GM21717 (cell line): ENCODE measurements around the gene USP5.
"Not testable (repeated sequence)": the region's sequence is repeated elsewhere in the genome, so short reads cannot be mapped to it uniquely, and the experiment has no call there.

ENCODE experiments used
- ATAC-seq: cut with Tn5 transposase; IDR thresholded peaks from one replicate; pipeline ENCODE4 v1.9.1; 2021; ENCODE audit warnings: mild to moderate bottlenecking, moderate library complexity; ENCODE audit not compliant: unreplicated experiment

USP5 gene

DNA sequence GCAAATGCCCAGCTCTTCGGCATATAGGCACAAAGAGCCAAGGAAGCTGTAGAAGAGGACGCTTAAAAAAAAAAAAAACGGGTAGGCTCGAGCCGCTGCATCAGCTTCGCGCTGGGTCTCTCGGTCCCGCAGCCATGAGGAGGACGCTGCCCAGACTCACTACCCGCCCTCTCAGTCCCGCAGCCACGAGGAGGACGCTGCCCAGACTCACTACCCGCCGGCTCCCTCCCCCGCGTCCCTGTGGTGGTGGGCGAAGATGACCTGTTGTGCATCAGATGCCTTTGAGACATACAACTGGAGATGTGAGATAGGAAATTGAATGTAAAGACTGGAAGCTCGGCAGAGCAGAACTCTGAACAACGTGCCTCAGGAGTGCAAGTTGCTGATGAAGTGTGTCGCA lies 32.6 kb downstream of the USP5 start:
- ATAC-seq, result no peak

DNA sequence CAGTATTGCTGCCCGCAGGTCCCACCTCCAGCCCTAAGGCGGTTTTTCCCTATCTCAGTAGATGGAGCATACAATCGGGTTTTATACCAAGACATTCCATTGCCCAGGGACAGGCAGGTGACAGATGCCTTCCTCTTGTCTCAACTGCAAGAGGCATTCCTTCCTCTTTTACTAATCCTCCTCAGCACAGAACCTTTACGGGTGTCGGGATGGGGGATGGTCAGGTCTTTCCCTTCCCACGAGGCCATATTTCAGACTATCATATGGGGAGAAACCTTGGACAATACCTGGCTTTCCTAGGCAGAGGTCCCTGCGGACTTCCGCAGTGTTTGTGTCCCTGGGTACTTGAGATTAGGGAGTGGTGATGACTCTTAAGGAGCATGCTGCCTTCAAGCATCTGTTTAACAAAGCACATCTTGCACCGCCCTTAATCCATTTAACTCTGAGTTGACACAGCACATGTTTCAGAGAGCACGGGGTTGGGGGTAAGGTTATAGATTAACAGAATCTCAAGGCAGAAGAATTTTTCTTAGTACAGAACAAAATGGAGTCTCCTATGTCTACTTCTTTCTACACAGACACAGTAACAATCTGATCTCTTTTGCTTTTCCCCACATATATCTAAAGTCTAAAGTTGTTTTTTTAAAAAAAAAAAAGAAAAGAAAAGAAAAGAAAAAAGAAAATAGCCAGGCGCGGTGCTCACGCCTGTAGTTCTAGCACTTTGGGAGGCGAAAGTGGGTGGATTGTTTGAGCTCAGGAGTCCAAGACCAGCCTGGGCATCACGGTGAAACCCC lies 34.5 kb downstream of the USP5 start:
- not testable (repeated sequence) for ATAC-seq

DNA sequence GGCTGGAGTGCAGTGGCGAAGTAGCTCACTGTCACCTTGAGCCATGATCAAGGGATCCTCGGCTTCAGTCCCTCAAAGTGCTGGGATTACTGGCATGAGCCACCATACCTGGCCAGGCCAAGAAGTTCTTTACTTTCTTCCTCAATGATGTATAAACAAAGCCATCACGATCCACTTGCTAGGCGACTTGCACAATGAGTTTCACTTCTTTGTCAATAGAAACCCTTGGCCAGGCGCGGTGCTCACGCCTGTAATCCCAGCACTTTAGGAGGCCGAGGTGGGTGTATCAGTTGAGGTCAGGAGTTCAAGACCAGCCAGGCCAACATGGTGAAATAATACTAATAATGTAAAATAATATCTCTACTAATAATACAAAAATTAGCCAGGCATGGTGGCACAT lies 35.5 kb downstream of the USP5 start:
- no peak for ATAC-seq

DNA sequence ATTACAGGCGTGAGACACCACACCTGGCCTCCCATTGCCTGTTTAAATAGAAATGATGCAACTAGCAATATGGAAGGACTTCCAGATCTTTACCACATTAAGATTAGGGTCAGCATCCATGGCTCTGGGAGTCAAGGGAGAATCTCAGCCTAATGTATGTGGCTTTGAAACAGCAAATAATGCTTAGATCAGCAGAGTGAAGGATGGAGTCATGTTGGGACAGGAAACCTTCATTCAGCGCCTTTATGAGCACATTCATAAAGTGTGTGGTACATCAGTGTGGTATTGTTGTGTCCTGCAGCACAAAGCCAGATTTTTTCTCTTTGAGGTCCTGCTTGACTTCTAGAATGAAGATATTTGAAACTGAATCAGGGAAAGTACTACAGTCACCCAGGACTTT lies 36.4 kb downstream of the USP5 start:
- no peak for ATAC-seq

DNA sequence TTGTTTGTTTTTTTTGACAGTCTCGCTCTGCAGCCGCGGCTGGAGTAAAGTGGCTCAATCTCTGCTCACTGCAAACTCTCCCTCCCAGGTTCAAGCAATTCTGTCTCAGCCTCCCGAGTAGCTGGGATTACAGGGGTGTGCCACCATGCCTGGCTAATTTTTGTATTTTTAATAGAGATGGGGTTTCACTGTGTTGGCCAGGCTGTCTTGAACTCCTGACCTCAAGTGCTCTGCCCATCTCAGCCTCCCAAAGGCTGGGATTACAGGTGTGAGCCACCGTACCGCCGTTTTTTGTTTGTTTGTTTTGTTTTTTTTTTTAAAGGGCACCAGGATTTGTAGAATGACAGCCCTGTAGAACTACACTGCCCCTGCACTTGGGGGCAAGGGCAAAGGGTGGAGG lies 36.8 kb downstream of the USP5 start:
- ATAC-seq, result not testable (repeated sequence)

DNA sequence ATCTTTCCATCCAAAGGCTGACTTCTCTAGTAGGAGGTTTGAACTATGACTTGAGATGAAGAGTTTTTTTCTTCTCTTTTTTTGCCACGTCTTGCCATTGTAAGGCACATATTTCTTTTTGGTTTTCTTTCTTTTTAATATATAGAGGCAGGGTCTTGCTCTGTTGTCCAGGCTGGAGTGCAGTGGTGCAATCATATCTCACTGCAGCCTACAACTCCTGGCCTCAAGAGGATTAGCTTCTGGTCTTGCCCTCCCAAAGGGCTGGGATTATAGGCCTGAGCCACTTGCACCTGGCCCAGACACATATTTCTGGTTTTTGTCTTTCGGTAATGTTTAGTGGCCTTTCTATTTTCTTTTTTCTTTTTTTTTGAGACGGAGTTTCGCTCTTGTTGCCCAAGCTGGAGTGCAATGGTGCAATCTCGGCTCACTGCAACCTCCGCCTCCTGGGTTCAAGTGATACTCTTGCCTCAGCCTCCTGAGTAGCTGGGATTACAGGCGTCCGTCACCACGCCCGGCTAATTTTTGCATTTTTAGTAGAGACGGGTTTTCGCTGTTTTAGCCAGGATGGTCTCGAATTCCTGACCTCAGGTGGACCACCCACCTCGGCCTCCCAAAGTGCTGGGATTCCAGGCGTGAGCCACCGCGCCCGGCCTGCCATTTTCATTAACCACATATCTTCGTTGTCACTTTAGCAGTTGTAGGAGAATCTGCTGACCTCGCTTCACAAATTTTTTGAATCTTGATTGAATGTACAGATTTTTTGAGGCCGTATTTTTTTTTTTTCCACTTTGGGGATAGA lies 38.0 kb downstream of the USP5 start:
- not testable (repeated sequence) for ATAC-seq

DNA sequence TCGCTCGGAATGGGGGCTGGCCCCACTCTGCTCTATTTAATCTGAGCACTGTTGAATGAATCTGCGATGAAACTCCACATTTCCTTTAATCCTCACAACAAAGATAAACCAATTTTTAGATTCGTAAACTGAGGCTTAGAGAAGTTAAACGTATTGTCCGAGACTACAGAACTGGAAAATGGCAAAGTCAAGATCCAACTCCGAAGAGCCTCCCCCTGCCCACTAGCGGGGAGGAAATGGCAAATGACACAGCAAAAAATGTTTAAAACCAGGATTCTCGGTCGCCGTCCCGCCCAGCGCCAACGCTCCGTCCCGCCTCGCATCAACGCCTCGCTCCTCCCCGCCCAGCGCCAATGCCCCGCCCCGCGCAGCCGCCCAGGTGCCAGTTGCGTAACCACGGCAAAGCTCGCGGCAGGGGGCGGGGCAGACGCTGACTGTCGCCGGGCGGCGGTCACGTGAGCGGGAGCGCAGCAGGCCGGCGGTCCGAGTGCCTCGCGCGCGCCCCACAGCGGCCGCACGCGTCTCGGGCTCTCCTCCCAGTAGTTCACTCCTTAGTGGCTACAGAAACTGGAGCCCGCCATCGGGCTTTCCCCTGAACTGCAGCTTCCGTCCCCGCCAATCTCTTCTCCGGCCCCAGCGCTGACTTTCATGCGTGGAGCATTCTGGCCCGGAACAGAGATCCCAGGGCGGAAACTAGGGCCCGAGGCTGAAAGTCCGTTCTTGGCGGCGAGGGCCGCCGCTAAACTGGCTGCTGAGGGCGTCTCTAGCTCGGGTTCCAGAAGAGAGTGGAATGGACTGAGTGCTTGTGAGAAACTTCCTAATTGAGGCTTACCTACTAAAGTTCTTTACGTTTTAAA lies 39.1 kb downstream of the USP5 start:
- ATAC-seq, result peak; percentile 86

DNA sequence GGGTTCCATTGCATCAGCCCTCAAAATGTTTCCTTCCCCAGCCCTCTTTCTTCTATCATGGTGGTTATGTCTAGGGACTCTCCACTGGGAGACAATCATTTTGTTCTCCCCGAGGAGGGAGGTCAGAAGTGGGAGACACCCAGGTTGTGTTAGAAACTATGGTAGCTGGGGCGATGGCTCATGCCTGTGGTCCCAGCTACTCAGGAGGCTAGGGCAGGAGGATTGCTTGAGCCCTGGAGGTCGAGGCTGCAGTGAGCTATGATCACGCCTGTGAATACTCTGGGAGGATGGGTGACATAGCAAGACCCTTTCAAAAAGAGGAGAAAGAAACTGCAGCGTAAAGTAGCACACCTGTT lies 39.7 kb downstream of the USP5 start:
- peak; percentile 14 for ATAC-seq

DNA sequence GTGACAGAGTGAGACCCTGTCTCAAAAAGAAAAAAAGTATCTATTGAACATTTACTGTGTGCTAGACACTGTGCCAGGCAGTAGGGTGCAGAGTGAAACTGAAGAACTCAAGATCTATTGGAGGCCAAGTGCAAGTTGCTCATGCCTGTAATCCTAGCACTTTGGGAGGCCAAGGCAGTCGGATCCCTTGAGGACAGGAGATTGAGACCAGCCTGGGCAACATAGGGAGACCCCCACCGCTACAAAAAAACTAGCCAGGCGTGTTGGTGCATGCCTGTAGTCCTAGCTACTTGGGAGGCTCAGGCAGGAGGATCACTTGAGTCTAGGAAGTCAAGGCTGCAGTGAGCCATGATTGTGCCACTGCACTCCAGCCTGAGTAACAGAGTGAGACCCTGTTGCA lies 40.7 kb downstream of the USP5 start:
- ATAC-seq, result not testable (repeated sequence)

DNA sequence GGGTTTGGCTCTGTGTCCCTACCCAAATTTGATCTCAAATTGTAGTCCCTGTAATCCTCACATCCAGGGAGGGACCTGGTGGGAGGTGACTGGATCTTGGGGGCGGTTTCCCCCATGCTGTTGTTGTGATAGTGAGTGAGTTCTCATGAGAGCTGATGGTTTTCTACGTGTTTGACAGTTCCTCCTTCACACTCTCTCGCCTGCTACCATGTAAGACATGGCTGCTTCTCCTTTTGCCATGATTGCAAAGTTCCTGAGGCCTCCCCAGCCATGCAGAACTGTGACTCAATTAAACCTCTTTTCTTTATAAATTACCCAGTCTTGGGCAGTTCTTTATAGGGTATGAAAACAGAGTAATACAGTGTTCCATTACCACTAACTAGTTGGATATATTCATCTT lies 42.4 kb downstream of the USP5 start:
- no peak for ATAC-seq

DNA sequence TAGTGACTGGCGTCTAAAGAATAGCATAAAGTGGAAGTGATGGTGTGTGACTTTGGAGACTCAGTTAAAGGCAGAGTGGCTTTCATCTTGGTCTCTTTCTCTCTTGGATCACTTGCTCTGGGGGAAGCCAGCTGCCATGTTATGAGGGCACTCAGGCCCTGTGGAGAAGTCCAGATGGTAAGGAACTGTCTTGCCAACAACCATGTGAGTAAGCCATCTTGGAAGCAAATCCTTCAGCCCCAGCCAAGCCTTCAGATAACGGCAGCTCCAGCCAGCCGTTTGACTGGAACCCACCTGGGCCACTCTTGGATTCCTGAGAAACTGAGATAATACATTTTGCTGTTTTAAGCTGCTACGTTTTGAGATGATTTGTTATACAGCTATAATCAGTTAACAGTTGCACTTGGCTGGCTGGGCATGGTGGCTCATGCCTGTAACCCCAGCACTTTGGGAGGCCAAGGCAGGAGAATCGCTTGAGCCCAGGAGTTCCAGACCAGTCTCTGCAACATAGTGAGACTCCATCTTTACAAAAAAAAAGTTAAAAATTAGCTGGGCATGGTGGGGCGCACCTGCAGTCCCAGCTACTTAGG lies 45.0 kb downstream of the USP5 start:
- ATAC-seq, result no peak

DNA sequence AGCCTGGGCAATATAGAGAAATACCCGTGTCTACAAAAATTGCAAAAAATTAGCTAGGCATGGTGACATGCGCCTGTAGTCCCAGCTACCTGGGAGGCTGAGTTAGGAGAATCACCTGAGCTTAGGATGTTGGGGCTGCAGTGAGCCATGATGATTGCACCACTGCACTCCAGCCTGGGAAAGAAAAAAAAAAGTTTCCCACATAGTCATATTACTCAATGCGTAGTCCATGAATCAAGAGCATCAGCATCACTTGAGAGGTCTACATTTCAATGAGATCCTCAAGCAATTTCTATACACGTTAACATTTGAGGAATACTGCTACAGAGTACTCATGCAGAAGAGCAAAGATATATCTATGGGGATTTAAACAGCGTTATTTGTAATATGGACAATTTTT lies 47.5 kb downstream of the USP5 start:
- ATAC-seq, result no peak

DNA sequence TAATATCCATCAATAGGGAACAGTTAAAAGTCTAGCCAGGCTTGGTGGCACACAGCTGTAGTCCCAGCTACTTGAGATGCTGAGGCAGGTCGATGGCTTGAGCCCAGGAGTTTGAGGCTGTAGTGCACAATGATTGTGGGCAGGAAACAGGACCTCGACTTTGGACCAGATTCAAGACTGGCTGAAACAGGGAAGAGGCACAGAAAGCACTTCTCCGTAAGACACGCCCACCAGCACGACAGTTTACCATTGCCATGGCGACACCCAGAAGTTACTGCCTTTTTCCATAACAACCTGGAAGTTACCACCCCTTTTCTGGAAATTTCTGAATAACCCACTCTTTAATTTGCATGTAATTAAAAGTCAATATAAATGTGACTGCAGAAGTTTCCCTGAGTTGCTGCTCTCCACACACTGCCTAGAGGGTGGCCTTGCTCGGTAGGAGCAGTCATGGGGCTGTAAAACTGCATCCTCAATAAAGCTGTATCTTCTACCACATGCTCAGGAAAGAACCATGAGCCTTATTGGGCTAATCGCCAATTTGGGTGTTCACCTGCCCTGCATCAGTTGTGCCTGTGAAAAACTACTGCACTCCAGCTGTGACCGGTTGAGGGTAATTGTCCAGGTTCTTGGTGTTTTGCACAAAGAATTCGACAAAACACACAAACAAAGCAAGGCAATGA lies 48.0 kb downstream of the USP5 start:
- ATAC-seq, result no peak

DNA sequence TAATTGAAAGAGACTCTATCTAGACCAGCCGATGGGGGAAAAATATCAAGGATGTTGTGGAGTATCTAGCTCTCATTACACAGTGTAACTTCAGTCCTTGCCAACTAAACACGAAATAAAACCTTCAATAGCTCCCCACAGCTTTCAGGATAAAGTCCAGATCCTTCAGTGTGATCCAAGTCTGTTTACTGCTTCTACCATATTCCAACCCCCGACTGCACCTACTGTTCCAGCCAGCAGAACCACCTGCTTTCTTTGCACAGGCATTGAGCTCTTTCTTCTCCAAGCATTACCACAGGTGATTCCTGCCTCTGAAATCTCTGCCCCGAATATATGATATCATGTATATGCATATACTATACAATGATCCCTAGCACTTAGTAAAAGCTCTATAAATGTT lies 50.5 kb downstream of the USP5 start:
- ATAC-seq, result no peak

DNA sequence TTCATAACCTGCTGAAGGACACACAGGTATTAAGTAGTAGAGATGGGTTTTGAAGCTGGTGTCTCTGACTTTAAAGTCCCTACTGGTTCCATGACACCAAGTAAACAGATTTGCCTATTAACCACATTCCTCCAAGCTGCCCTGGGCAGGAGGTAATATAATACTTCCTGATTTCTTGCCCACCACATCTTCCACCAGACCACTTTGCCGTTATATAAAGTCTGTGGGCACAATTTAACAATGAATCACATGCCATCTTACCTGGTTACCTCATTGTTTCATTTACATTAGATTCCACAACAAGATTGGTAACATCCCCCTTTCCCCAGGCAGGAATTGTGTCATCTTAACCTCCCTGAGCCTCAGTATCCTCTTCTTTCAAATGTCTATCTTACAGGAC lies 51.8 kb downstream of the USP5 start:
- ATAC-seq, result no peak

DNA sequence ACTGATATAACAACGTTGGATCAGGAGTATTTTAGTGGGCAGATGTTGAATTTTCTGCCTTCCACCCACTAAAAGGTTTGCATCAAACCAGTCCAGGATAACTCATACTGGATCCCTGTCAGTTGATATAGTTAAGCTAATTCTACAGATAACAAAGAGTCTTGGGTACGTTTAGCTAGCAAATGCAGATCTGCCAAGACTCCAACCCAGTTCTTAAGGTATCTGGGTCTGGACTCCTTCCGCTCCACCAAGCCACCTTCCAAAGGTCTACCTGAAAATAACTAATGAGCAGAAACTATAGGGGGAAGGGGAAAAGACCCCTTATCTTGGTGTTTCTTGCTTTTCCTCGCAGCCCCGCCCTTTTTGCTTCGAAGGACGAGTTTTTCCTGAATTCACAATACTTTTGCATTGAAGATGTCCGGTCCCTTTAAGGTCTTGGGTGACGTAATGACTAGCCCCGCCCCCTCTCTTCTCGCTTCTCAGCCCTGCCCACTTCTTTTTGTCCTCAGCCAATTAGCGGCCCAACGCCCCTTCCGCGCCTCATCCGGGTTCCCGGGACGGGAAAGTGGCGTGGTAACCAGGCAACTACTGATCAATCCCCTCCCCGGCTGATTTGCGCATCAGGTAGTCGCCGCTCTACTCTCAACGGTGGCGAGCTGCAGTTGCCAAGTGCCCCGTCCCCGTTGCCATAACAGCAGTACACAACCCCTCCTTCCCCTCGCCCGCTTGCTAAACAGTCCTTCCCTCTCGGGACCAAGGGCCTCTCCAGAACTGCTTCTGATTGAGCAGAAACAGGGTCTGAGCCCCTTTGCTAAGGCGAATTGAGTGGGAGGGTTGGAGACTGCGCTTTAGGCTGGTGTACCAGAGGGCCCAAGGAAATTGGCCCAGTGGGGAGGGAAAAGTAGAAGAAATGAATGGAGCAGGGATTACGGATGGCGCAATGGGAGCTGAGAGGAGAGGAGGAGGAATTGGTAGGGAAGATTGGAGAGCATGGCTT lies 52.6 kb downstream of the USP5 start, which contains the start of gene LRRC23:
TSS of gene LRRC23 (plus strand) at position 543 of the 997 bp plus-strand sequence. CDS start 812 bp downstream, outside the sequence.
- peak; percentile 79 for ATAC-seq

DNA sequence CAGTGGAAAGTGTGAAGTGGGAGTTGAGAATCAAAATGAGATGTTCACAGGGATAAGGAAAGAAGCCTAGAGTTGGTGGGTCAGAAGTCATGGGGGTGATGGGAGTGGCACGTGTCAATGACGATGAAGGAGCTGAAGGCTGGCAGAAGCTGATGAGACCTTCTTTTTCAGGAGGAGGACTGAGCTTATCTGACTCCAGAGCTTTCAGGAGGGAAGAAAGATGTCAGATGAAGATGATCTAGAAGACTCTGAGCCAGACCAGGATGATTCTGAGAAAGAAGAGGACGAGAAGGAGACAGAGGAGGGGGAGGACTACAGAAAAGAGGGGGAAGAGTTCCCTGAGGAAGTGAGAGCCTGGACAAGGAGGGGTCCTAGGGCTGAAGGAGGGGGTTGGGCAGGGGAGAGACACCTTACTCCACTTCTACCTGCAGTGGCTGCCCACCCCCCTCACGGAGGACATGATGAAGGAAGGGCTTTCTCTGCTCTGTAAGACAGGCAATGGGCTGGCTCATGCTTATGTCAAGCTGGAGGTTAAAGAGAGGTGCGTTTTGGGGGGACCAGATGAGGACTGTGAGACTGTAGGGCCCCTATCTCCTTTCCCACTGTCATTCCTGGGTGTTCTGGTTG lies 53.6 kb downstream of the USP5 start:
- no peak for ATAC-seq

DNA sequence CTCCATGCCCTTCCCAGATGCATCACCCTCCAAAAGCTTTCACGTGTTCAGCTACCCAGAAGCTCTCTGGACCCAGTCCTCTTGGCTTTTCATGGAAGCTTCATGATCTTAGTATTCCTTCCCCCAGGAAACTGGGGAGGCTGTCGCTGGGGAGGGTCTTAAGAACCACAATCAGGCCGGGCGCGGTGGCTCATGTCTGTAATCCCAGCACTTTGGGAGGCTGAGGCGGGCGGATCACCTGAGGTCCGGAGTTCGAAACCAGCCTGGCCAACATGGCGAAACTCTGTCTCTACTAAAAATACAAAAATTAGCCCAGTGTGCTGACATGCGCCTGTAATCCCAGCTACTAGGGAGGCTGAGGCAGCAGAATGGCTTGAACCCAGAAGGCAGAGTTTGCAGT lies 56.2 kb downstream of the USP5 start:
- not testable (repeated sequence) for ATAC-seq
